T-helper 1 cell treated with Interleukin-12 subunit alpha and Interleukin-12 subunit beta and Interleukin-4 antibody, amounts not matched to agents 30 μg/mL and 1 μg/mL, for 36 hours (primary cell): ENCODE results near the gene RNF148.

ENCODE experiments used
- H3K27ac Mint-ChIP-seq: one replicate; pipeline ENCODE4 v1.8.0; 2021; ENCODE audit warnings: mild to moderate bottlenecking, mixed read lengths
- H3K27me3 Mint-ChIP-seq: one replicate; pipeline ENCODE4 v1.8.0; 2021; ENCODE audit warnings: low read depth, mixed read lengths
- H3K36me3 Mint-ChIP-seq: one replicate; pipeline ENCODE4 v1.8.0; 2021; ENCODE audit warnings: low read depth, mixed read lengths
- H3K4me1 Mint-ChIP-seq: one replicate; pipeline ENCODE4 v1.8.0; 2021; ENCODE audit warnings: low read depth, mixed read lengths
- H3K4me3 Mint-ChIP-seq: one replicate; pipeline ENCODE4 v1.8.0; 2021; ENCODE audit warnings: mild to moderate bottlenecking, moderate library complexity, mixed read lengths
- H3K9me3 Mint-ChIP-seq: one replicate; pipeline ENCODE4 v1.8.0; 2021; ENCODE audit warnings: mixed read lengths

The RNF148 gene

GRCh38 chr7:122702872-122703510 lies at the start of gene RNF148:
Gene RNF148, minus strand, starts transcription at chr7:122702922. Its CDS starts 172 bp downstream, at chr7:122702750.
- Mint-ChIP-seq H3K4me3 (no peak within 1 kb of the TSS), H3K27me3 (no peaks in the 10 kb centered on the region), H3K36me3 (no peaks in the 10 kb centered on the region), H3K4me1 (no peaks in the 10 kb centered on the region), H3K27ac (no peak within 1 kb of the TSS), H3K9me3 (peaks cover 9% of the 10 kb centered on the region)

- no peaks in the 10 kb centered on the region for H3K4me1 Mint-ChIP-seq
- no peaks in the 10 kb centered on the region for H3K36me3 Mint-ChIP-seq
Measured at GRCh38 chr7:122750389-122750788, 47.7 kb upstream of the RNF148 start.

GRCh38 chr7:122748195-122748594 lies 45.5 kb upstream of the RNF148 start:
- Mint-ChIP-seq H3K27ac (no peak overlapping the region), H3K4me1 (no peaks in the 10 kb centered on the region), H3K4me3 (no peak overlapping the region), H3K36me3 (no peaks in the 10 kb centered on the region), H3K27me3 (no peaks in the 10 kb centered on the region), H3K9me3 (peaks cover 3% of the 10 kb centered on the region)

More at GRCh38 chr7:122750389-122750788, 47.7 kb upstream of the RNF148 start:
- peaks cover 3% of the 10 kb centered on the region for H3K9me3 Mint-ChIP-seq
- no peak overlapping the region for H3K27ac Mint-ChIP-seq
- no peak overlapping the region for H3K4me3 Mint-ChIP-seq
- no peaks in the 10 kb centered on the region for H3K27me3 Mint-ChIP-seq

- no peaks in the 10 kb centered on the region for H3K4me1 Mint-ChIP-seq
- H3K36me3 Mint-ChIP-seq = no peaks in the 10 kb centered on the region
- H3K27ac Mint-ChIP-seq = no peak overlapping the region
- H3K4me3 Mint-ChIP-seq = no peak overlapping the region
- H3K27me3 Mint-ChIP-seq = no peaks in the 10 kb centered on the region
- peaks cover 3% of the 10 kb centered on the region for H3K9me3 Mint-ChIP-seq
Measured at GRCh38 chr7:122746948-122747347, 44.2 kb upstream of the RNF148 start.

GRCh38 chr7:122743211-122743610 lies 40.5 kb upstream of the RNF148 start:
- H3K4me1 Mint-ChIP-seq = no peaks in the 10 kb centered on the region
- no peak overlapping the region for H3K4me3 Mint-ChIP-seq
- no peaks in the 10 kb centered on the region for H3K36me3 Mint-ChIP-seq
- peaks cover 3% of the 10 kb centered on the region for H3K9me3 Mint-ChIP-seq
- H3K27me3 Mint-ChIP-seq = no peaks in the 10 kb centered on the region
- no peak overlapping the region for H3K27ac Mint-ChIP-seq

- no peaks in the 10 kb centered on the region for H3K4me1 Mint-ChIP-seq
- H3K27me3 Mint-ChIP-seq = no peaks in the 10 kb centered on the region
- H3K9me3 Mint-ChIP-seq = no peaks in the 10 kb centered on the region
- no peak overlapping the region for H3K27ac Mint-ChIP-seq
- no peaks in the 10 kb centered on the region for H3K36me3 Mint-ChIP-seq
- H3K4me3 Mint-ChIP-seq = no peak overlapping the region
Measured at GRCh38 chr7:122738947-122739346, 36.2 kb upstream of the RNF148 start.

- H3K36me3 Mint-ChIP-seq = no peaks in the 10 kb centered on the region
- H3K27me3 Mint-ChIP-seq = no peaks in the 10 kb centered on the region
- no peaks in the 10 kb centered on the region for H3K4me1 Mint-ChIP-seq
- H3K9me3 Mint-ChIP-seq = no peaks in the 10 kb centered on the region
- no peak overlapping the region for H3K4me3 Mint-ChIP-seq
- no peak overlapping the region for H3K27ac Mint-ChIP-seq
Measured at GRCh38 chr7:122736183-122736582, 33.5 kb upstream of the RNF148 start.

- Mint-ChIP-seq H3K36me3 (no peaks in the 10 kb centered on the region), H3K27ac (no peak overlapping the region), H3K4me1 (no peaks in the 10 kb centered on the region), H3K27me3 (no peaks in the 10 kb centered on the region), H3K4me3 (no peak overlapping the region), H3K9me3 (no peaks in the 10 kb centered on the region)
Measured at GRCh38 chr7:122727759-122728158, 25.0 kb upstream of the RNF148 start.

GRCh38 chr7:122727354-122727753 lies 24.6 kb upstream of the RNF148 start:
- no peaks in the 10 kb centered on the region for H3K27me3 Mint-ChIP-seq
- no peaks in the 10 kb centered on the region for H3K36me3 Mint-ChIP-seq
- no peak overlapping the region for H3K4me3 Mint-ChIP-seq
- H3K4me1 Mint-ChIP-seq = no peaks in the 10 kb centered on the region
- H3K9me3 Mint-ChIP-seq = no peaks in the 10 kb centered on the region
- no peak overlapping the region for H3K27ac Mint-ChIP-seq

- H3K4me3 Mint-ChIP-seq = no peak overlapping the region
- no peaks in the 10 kb centered on the region for H3K36me3 Mint-ChIP-seq
- H3K27ac Mint-ChIP-seq = no peak overlapping the region
- H3K27me3 Mint-ChIP-seq = no peaks in the 10 kb centered on the region
- H3K4me1 Mint-ChIP-seq = no peaks in the 10 kb centered on the region
- no peaks in the 10 kb centered on the region for H3K9me3 Mint-ChIP-seq
Measured at GRCh38 chr7:122726881-122727280, 24.2 kb upstream of the RNF148 start.

GRCh38 chr7:122724366-122724765 lies 21.6 kb upstream of the RNF148 start:
- Mint-ChIP-seq H3K27ac (no peak overlapping the region), H3K9me3 (peaks cover 5% of the 10 kb centered on the region), H3K4me3 (no peak overlapping the region), H3K4me1 (no peaks in the 10 kb centered on the region), H3K36me3 (no peaks in the 10 kb centered on the region), H3K27me3 (no peaks in the 10 kb centered on the region)

GRCh38 chr7:122719010-122719578 lies 16.4 kb upstream of the RNF148 start:
- H3K4me3 Mint-ChIP-seq = no peak overlapping the region
- H3K36me3 Mint-ChIP-seq = no peaks in the 10 kb centered on the region
- H3K4me1 Mint-ChIP-seq = no peaks in the 10 kb centered on the region
- H3K27me3 Mint-ChIP-seq = no peaks in the 10 kb centered on the region
- no peak overlapping the region for H3K27ac Mint-ChIP-seq
- H3K9me3 Mint-ChIP-seq = peaks cover 5% of the 10 kb centered on the region

- Mint-ChIP-seq H3K27me3 (no peaks in the 10 kb centered on the region), H3K4me3 (no peak overlapping the region), H3K9me3 (peaks cover 5% of the 10 kb centered on the region), H3K36me3 (no peaks in the 10 kb centered on the region), H3K27ac (no peak overlapping the region), H3K4me1 (no peaks in the 10 kb centered on the region)
Measured at GRCh38 chr7:122717356-122718089, 14.8 kb upstream of the RNF148 start.

- no peaks in the 10 kb centered on the region for H3K36me3 Mint-ChIP-seq
- H3K4me3 Mint-ChIP-seq = no peak overlapping the region
- H3K27ac Mint-ChIP-seq = no peak overlapping the region
- H3K4me1 Mint-ChIP-seq = no peaks in the 10 kb centered on the region
- no peaks in the 10 kb centered on the region for H3K9me3 Mint-ChIP-seq
- H3K27me3 Mint-ChIP-seq = no peaks in the 10 kb centered on the region
Measured at GRCh38 chr7:122715183-122715582, 12.5 kb upstream of the RNF148 start.

- H3K4me3 Mint-ChIP-seq = no peak overlapping the region
- H3K9me3 Mint-ChIP-seq = no peaks in the 10 kb centered on the region
- H3K27me3 Mint-ChIP-seq = no peaks in the 10 kb centered on the region
- H3K27ac Mint-ChIP-seq = no peak overlapping the region
- no peaks in the 10 kb centered on the region for H3K36me3 Mint-ChIP-seq
- no peaks in the 10 kb centered on the region for H3K4me1 Mint-ChIP-seq
Measured at GRCh38 chr7:122710916-122711315, 8.2 kb upstream of the RNF148 start.
